GM19043 (cell line): ENCODE data around the gene SMIM7.

Source experiments
- ATAC-seq: cut with Tn5 transposase; IDR thresholded peaks from one replicate; pipeline ENCODE4 v1.9.1; 2021; ENCODE audit warnings: low read depth; ENCODE audit not compliant: unreplicated experiment

The SMIM7 gene

GRCh38 chr19:16599655-16600346 is 60.1 kb downstream of the SMIM7 start:
- no peak for ATAC-seq

GRCh38 chr19:16598848-16599247 is 61.1 kb downstream of the SMIM7 start:
- ATAC-seq = no peak

GRCh38 chr19:16596399-16596798 is 63.5 kb downstream of the SMIM7 start:
- ATAC-seq = no peak
